HG03457 (cell line): Measurements from ENCODE around the gene DHX35.

Source experiments
- ATAC-seq: cut with Tn5 transposase; IDR thresholded peaks from one replicate; pipeline ENCODE4 v1.9.1; 2021; ENCODE audit warnings: moderate number of reproducible peaks; ENCODE audit not compliant: unreplicated experiment

Gene DHX35

DNA sequence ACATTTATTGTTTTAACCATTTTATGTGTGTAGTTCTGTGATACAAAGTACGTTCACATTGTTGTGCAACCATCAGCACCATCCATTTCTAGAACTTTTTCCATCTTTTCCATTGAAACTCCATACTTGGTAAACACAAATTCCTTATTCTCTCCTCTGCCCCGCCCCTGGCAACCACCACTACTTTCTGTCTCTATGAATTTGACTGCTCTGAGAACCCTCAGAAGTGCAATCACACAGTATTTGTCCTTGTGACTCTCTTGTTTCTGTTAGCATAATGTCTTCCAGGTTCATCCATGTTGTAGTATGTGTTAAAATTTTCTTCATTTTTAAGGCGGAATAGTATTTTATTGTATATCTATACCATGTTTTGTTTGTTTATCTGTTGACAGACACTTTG, 56.9 kb downstream of the DHX35 start:
- no peak for ATAC-seq

- peak; percentile 65 for ATAC-seq
These were observed 57.7 kb downstream of the DHX35 start for GRCh38 chr20:39019805-39020325.

- no peak for ATAC-seq
These were observed 59.6 kb downstream of the DHX35 start for GRCh38 chr20:39021748-39022147.

DNA sequence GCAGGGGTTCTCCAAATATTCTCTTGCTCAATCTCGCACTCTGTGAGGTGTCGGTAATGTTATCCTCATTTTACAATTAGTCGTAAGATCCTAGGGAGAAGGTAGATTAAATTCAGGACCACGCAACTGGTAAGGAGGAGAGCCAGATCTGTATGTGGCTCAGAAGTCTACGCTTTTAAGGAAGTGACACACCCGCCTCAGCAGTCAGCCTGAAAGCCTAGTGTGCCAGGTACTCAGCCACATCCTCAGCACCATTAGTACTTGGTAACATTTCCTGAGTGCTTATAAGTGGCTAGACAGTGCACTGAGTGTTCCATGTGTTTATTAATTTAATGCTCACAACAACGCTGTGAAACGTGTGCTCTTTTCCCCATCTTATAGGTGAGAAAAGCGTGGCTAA, 63.7 kb downstream of the DHX35 start:
- ATAC-seq: no peak

- ATAC-seq: no peak
These were observed 67.2 kb downstream of the DHX35 start for GRCh38 chr20:39029364-39029763.

GRCh38 chr20:39032997-39033396, 70.9 kb downstream of the DHX35 start:
- ATAC-seq: no peak

- no peak for ATAC-seq
These were observed 73.9 kb downstream of the DHX35 start for GRCh38 chr20:39036011-39036410.

- no peak for ATAC-seq
These were observed 74.7 kb downstream of the DHX35 start for GRCh38 chr20:39036851-39037250.

- ATAC-seq: no peak
These were observed 75.9 kb downstream of the DHX35 start for GRCh38 chr20:39038047-39038446.

DNA sequence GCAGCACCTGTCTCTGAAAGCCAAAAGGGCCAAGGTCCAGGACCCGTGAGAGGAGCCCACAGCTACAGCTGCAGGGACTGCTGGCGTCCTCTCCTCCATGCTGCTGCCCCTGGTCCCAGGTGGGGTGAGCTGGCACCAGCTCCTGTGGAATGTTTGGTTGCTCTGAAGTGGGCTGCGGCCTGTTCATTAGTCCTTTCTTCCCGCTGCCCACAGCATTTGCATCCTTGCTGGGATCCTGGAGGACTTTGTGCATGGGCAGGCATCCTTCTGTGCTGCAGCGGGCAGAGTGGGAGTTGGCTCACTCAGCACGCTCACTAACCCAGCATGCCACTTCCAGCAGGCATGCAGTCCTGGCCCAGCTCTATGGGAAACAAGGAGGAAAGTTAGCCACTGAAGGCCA, 76.4 kb downstream of the DHX35 start:
- no peak for ATAC-seq

DNA sequence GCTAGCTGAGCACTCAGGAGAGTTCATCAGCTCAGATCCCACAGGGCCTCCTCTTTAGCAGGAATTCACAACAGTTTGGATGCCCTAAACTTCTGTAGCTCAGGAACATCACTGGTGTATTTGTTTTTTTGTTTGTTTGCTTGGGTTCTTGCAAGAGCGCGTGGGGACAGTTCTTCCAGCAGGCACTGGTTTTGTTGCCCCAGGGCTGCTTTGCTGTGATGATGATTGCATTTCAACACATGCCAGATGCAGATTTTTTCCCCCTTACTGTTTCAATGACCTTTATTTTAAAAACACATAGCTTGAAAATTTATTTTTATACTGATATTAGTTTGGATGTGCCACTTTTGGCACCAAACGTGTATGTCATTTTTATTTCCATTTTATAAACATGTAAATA, 77.1 kb downstream of the DHX35 start:
- ATAC-seq: no peak

GRCh38 chr20:39040116-39040515, 78.0 kb downstream of the DHX35 start:
- no peak for ATAC-seq

- ATAC-seq: no peak
These were observed 78.9 kb downstream of the DHX35 start for GRCh38 chr20:39041067-39041466.

GRCh38 chr20:39042279-39043150, 80.4 kb downstream of the DHX35 start:
- no peak for ATAC-seq

DNA sequence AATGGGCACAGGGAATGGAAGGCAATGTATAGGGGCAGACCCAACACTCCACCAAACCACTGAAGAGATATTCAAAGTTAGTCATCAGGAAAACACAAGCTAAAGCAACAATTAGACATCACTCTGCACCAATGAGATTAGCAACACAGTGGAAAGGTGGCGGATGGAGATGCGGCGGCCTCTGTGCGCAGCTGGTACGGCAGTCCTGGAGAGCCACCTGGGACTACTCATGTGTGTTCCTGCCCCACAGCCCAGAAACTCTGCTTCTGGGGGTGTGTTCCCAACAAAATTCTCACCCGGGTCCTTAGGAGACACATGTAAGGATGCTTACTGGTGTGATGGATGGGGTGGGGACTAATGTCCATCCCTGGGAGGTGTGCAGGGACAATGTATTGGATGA, 82.4 kb downstream of the DHX35 start:
- ATAC-seq: no peak

DNA sequence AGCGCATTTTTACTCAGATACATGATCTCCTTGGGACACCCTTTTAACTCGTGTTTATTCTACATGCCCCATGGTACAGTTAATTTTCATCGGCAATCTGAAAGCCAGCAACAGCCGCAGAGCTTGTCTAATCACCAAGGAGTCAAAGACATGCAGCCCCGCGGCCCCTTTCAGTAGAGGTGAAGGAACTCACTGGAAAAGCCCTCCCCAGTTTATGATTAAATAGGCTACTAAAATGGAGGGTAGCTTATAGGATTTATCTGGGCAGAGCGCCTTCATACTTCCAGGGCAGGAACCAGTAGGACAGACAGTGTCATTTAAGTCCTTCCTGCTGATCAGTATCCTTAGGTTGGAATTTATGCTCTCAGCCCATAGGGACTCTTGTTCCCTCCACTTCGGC, 83.5 kb downstream of the DHX35 start:
- no peak for ATAC-seq

DNA sequence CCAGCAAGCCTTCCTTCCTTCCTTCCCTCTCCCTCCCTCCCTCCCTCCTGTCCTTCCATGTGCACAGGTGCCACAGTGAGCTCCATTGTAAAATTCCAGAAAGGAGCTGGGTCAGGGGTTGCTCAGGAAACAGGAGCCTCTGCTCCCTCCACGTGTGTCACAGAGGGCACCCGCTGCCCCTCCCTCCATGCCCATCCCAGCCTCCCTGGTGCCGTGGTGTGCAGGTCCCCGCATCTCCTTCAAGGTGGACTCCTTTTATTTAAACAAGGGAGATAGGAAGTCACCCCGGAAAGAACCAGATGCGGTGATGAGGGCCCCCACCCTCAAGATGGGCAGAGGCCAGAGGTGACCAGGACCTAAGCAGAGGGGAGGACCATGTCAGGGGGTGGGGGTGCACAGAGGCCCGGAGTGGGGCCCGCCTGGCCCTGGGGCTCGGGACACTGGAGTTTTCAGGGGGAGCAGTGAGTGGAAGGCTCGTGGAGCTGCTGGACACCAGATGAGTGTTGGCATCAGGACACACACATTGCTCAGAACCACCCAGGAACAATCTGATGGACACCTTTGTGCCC, 85.4 kb downstream of the DHX35 start:
- no peak for ATAC-seq

DNA sequence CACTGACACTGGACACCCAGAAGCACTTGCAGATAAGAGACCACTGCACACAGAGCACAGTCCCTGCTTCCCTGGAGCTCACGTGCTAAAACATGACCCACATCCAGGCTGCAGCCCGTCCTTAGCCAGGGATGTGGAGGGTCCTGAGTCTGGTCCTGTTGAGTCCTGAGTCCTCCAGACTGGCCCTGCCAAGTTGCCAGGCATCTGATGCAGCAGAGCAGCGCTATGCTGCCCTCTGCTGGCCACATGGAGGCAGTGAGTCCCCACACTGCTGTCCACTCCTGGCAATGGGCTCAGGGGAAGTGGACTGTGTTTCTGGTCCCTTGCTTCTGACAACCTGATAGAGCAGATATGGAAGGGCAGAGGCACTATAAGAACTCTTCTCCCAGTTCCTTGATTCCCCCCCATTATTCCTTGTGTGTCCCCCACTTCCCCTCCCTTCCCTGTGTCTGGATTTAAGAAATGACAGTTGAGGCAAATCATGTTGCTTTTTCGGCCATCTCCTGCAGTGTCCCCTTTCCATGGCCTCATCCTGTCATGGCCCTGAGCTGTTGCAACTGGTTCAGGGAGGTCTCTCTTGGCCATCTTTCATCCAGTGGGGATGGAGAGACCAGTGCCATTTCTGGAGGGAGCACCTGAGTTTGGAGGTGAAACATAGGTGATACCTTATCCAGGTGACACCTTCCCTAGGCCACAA, 86.0 kb downstream of the DHX35 start:
- peak; percentile 50 for ATAC-seq

- no peak for ATAC-seq
These were observed 87.0 kb downstream of the DHX35 start for GRCh38 chr20:39049148-39049547.

GRCh38 chr20:39049684-39050554, 87.8 kb downstream of the DHX35 start:
- no peak for ATAC-seq

- ATAC-seq: no peak
These were observed 88.4 kb downstream of the DHX35 start for GRCh38 chr20:39050555-39050902.
